Ureter (tissue), 1 donor: Measurements from ENCODE around the gene KLHL29. TPM values are rescaled to one million over a fixed set of nuclear protein-coding genes. Genes with fewer than 3 reads are reported as not detected.

ENCODE experiments used
- DNase-seq: peaks from one replicate; pipeline ENCODE4 v3.0.0-alpha.2; 2020; ENCODE audit warnings: low spot score
- total RNA-seq: library from RNA; stranded (reverse); gene quantifications from one replicate; pipeline ENCODE4 v1.2.4, GENCODE V29; 2023
- donor health status: DM: yes; HTN: yes; CAD: no.

The KLHL29 gene
- total RNA-seq, 1 donor from 2014 or later = 16.8 TPM

DNA sequence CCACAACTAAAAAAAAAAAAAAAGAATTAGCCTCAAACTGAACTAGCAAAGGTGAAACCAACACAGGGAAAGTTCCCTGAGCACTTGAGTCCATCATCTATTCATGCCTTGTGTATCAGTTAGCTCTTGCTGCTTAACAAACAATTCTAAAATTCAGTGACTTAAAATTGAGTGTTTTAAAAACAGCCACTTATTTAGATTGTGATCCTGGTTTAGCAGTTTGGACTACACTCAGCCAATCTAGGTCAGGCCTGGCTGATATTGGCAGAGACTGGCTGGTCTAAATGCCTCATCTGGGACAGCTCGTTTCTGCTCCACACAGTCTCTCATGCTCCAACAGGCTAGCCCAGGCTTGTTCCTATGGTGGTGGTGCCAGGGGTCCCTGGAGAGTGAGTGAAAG, 294.1 kb downstream of the KLHL29 start:
- no peak for DNase-seq

DNA sequence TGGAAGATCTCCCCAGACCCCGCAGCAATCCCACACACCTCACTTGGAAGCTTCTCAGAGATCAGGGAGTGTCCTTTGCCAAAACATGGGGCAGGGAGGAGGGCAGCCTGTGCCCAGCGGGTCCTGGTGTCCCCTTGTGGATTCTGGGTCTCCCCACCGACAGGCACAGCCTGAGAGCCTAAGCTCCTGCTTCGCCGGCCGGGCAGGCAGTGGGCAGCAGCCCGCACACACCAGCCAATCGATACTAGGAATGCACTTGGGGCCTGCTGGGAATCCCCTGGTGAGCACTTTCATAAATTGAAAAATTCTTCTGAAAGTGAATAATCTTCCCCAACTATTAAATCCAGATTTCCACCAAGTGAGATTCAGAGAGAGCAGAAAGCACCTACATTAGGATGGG, 296.0 kb downstream of the KLHL29 start:
- DNase-seq = no peak

DNA sequence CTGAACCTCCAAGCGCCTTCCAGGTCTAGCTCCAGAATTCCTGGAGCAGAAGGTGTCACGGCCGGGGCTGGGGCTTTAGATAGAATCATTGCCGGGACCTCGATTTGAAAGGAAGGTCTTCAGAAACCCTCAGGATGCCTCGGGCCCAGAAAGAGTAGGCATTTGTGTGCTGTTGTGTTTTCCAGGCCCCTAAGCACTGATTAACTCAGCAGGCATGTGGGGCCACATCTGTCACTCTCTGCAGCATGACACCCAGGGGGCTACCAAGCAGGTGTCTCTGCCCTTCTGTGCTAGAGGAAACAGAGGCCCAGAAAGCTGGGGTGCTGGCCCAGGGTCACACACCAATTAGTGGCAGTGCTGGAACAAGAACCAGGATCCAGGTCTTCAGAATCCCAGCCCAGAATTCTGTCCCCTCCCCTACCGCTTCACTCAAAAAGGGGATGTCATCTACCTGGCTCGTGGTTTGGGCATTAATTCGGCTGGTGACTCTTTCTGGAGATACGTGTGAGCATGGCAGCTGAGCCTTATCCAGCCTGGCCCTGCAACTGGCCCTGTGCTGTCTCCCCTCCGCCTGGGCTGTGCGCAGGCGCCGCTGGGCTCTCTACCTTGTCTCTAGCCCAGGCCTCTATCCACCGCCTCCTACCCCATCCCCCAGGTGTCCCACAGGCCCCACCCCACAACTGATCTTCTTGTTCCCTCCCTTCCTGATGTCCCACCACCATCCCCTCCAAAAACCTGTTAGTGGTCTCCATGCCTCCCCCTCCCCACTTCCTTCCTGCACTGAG, 296.6 kb downstream of the KLHL29 start:
- no peak for DNase-seq

DNA sequence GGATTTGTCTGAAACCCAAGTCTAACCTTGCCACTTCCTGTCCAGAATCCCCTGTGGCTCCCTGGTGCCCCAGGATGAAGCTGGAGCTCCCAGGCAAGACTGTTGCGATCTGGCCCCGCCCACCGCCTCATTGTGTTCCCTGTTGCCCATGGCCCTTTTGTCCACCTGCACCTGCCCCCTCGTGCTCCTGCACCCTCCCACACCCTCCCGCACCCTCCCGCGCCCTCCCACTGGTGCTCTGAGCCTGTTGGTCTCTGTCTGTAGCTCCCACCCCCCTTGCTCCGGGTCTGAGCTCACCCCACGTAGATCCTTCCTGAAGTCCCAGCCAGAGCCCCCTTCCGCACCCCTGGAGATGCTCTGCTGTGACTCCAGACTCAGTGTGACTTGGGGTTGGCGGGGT, 297.5 kb downstream of the KLHL29 start:
- no peak for DNase-seq

DNA sequence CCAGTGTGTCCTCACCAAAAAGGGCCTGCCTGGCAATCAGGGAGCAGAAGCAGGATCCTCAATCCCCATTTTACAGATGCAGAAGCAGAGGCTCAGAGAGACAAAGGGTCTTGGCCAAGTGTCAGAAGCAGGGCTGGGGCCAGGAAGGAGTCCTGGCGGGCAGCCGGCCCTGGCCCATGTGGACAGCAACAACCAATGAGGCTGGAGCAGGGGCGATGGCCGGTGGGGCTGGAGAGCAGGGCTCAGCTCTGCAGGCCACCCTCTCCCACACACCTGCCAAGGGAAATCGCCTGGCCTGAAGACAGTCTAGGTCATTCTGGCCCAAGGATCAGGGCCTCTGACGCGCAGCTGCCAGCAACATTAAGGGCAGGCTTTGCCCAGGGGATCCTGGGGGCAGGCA, 298.0 kb downstream of the KLHL29 start:
- DNase-seq = no peak

DNA sequence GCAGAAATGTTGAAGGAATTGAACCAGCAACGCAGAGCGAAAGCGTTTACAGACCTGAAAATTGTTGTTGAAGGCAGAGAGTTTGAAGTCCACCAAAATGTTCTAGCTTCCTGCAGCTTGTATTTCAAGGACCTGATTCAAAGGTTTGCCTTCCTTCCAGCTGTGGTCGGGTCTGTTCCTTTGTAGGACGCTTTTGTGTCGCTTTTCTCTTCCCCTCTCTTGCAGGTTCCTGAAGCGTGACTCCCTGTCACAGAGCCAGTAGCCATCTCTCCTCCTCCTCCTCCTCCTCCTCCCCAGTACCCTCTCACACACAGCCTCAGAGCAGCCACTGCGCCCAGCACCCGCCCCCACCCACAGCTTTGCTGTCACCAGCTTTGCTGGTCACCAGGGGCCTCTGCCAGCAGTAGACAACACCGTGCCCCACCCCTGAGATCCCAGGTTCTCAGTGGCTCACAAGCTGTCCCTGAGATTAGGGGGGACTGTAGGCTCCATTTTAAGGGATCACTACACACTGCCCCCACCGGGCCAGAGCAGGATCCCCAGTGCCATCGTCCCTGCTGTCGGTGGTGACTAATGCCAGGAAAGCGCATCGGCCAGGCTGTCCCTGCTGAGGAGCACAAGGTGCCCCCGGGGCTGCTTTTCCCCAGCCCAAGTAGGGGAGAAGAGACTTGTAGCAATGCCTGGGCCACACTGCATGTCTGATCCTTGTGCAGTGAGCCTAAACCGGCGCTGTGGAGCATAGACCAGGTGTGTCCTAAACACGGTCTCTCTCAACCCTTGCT, 299.6 kb downstream of the KLHL29 start:
- DNase-seq = no peak

DNA sequence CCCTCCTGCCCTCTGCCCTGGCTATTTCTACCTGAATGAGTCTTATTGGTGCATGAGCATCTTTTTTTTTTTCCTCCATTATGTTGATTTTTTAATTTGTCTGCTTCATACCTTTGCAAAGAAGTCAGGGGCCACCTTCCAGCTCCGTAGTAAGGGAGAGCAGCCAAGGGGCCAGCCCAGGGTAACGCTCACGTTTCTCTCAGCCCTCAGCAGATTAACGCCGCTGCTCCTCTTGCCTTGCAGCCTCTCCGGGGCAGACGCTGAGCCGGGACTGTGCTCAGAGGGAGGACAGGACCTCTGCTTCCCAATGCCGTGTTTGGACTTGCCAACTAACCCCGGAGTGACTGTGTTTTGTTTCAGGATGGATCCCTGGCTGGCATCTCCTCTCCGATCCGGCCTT, 300.2 kb downstream of the KLHL29 start:
- no peak for DNase-seq

DNA sequence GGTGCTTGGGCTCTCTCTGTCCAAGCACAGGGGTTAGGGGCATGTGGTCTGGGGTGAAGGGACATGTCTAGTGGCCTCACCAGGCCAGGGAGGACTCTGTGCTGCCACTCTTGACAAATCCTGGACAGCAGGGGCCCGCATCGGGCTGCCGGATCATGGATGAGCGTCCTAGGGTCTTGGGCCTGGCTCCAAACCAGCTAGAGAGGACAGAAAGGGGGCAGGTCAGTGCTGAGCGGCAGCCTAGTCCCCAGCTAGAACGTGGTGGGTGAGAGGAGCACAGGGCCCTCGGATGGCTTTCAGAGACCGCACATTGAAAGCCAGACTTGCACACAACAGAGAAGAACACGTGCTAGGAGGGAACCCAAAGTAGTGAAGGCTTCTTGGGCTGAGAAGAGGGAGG, 300.7 kb downstream of the KLHL29 start:
- no peak for DNase-seq

DNA sequence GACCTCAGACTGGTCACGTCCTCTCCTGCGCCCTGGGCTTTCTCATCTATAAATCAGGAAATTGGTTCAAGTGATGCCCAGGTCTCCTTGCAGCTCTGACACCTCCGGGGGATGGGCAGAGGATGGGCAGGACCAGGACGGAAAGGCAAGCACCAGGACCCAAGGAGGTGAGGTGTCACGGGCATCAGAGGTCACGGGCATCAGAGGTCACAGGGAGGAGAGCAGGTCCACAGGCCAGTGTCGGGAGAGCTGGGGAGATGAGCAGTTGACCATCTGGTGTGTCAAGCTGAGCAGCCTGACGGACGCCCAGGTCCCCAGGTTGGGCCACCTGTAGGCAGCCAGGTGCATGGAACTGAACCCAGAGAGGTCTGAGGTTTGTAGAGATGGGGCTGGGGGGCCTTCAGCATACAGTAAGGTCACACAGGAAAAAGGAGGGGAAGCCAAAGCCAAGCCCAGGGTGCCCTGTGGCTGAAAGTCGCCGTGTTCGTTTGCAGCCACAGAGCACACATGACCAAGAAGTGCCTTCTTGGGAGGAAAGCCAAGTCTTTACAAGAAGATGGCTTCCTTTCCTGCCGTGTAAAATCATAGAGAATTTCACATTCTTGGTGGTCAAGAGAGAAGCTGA, 301.5 kb downstream of the KLHL29 start:
- DNase-seq = no peak

DNA sequence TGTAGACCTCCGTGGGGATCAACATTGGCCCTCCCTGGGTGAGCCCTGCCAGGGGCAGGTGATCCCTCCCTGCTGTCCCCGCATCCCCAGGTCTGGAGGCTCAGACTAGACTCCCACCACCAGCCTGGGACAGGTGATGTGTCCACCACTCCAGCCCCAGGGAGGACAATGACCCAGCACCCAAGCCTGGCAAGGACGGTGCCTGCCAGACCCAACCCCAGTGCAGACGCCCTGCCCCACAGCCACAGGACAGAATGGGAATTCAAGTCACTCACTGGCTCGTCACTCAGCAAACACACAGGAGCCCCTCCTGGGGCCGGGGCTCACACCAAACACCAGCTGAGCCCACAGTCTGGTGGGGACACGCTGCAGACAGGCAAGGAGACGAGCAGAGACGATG, 302.2 kb downstream of the KLHL29 start:
- DNase-seq = no peak

DNA sequence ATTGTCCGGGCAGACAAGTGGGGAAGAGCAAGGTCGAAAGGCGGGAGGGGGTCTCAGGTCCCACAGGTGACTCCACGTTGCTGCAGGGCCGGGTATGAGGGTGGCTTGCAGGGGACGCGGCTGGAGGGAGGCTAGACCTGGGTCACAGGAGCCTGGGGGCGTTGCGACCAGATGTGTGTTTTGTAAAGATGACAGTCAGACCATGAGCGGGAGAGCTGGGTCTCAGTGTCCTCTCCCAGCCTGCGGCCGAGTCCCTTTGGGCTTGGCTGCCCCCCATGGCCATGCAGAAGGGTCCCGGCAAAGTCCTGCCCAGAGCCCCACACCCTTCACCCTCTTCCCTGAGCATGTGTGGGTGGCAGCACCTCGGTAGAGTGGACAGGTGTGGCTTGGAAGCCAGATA, 302.7 kb downstream of the KLHL29 start:
- DNase-seq = no peak

DNA sequence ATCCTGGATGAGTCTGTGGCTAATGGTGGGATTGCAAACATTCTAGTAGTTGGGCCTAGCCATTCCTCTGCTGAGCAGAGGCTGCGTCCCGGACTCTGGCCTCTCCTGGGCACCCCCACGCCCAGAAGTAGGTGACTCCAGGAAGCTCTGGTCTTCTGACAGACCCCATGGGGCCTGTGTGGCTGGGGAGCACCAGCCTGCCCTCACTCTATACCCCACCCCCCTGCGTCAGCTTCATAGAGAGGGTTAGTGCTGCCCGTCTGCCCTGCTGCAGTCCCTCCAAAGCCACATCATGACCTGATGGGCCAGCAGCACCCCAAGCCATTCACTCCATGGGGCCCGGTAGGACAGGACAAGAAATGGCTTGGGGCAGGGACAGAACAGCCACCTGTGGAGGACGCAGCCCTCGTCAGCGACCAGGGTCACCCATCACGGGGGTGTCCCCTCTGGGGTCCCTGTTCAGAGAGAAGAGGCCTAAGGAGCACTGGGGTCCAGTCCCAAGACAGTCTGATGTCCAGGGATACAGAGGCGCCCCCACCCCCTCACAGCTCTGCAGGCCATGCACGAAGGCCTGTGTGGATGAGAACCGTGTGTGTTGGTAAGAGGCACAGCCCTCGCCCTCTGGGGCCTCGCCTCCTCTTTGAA, 303.6 kb downstream of the KLHL29 start:
- DNase-seq = no peak

DNA sequence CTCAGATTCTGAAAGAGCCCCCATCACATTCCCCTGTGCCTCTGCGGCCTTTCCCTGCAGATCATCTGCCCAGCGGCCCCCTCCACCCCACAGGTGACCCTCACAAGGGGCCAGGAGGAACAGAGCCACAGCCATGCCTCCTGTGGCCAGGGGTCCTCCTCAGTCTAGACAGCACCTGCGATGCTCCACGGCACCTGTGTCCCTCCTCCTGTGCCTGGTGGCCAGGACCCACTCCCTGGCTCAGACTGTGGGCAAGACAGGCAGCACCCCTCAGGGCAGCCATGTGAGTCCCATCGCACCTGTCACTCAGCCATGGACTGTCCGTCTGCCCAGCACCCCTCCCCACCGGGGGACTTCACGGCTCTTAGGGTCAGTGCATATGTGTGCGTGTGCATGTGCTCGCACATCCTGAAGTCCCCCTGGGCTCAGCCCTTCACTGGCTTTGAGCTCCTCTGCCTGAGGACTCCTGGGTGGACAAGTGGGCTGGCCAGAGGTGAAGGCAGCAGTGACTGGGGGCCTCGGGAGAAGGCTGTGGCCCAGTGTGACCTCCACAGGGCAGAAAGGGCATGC, 304.2 kb downstream of the KLHL29 start:
- no peak for DNase-seq

DNA sequence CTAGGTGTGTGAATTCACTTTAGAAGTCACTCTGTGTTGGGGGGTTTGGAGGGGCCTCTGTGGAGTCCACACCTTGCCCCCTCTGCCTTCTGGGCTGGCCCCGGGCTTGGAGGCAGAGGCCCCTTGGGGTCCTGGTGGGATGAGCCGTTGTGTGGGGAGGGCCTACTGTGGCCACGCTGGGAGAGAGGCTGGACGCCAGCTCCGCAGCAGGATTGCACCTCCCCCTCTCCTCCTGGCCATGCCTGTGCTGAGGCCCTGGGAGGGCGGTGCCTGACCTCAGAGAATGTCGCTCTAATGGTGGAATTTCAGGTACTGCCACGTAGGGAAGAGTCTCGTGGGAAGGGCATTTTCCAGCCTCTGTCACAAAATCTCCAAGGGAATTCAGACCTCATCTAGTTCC, 304.9 kb downstream of the KLHL29 start:
- DNase-seq = no peak

DNA sequence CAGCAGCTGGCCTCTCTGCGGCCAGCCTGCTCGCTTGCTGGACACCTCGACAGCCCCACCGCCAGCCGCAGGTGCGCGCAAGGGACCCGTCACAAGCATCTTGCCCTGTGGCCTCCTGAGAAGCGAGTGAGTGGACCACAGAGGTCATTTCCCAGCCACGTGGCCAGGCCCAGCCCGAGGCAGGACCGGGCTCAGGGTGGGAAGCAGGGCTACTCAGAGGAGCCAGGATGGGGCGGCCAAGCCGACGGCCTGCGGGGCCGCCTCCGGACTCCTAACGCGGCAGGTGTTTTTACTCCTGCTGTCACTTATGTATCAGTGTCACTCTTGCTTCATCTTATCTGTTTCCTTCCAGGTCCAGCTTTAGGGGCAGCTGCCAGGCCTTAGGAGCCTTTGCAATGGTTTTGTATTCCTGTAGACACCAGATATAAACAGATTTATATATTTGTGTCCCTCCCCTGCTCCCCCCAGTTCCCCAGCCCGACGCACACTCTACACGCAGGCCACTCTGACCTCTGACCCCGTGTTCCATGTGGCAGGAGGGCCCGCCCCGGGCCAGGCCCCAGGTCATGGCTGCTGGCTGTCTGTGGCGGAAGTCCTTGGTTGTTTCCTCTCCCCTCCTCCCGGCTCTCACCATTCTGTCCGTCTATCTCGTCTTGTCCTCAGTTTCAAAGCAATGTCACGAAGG, 305.6 kb downstream of the KLHL29 start:
- no peak for DNase-seq

DNA sequence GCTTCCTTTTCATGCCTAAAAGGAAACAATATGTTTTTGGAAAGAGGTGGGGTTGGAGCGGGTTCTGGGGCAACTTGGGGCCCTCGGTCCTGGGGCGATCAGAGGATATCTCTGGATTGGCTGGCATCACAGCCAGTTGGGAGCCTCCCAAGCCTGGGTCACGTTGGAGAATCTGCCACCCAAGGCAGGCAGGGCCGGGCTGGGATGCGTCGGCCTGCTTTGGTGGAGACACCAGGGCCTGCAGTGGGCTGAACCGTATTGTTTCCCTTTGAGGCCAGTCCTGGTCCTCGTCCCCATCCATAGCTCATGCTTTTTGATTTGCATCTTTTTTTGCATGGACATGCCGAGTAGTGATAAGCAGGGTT, 306.1 kb downstream of the KLHL29 start:
- DNase-seq = no peak

DNA sequence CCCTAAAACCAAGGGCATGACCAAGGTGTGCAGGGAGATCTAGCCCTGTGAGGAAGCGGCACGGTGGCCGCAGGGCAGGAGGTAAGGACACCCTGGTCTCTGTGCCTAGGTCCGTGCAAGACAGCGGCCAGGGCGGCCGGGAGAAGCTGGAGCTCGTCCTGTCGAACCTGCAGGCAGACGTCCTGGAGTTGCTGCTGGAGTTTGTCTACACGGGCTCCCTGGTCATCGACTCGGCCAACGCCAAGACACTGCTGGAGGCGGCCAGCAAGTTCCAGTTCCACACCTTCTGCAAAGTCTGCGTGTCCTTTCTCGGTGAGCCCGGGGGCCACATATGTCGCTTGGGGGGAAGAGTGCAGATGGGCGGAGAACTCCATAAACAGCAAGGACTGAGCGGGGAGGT, 306.6 kb downstream of the KLHL29 start:
- no peak for DNase-seq

DNA sequence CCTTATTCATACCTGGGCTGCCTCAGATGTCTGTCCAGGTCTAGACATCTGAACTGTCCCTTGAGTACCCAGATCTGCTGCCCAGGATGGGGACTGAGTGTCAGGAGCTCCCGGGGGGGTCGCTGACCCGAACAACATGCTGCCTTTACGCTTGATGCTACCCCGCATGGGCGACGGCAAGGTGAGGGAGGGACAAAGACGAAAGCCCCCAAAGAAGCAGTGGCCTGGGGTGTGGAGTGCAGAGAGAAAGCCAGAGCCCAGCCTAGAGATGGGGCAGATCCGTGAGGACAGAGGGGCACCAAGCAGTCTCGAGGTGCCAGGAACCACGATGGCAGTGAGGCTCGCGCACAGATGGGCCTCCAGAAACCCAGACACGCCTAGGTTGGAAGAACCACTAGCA, 307.3 kb downstream of the KLHL29 start:
- DNase-seq = no peak

DNA sequence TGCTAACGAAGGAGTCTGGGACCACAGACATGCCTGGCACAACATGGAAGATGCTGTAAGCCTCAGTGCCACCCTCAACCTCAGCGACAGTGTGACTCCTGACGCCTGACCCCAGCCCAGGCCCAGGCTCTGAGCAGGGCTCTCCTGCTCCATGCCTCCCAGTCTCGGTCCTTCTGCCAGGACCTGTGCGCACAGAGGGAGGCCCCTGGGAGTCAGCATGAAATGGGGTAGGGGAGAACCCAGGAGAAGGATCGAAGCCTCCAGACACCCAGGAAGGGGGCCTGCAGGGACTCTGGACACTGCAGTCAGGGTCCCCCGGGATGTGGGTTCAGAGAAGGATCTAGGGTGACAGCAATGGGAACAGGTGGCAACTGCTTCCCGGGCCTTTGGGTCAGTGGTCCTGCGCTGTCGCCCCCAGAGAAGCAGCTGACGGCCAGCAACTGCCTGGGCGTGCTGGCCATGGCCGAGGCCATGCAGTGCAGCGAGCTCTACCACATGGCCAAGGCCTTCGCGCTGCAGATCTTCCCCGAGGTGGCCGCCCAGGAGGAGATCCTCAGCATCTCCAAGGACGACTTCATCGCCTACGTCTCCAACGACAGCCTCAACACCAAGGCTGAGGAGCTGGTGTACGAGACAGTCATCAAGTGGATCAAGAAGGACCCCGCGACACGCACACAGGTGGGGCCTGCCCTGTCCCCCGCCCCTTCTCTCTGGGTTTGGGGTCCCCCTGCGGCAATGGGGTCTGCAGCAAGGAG, 308.0 kb downstream of the KLHL29 start:
- no peak for DNase-seq

DNA sequence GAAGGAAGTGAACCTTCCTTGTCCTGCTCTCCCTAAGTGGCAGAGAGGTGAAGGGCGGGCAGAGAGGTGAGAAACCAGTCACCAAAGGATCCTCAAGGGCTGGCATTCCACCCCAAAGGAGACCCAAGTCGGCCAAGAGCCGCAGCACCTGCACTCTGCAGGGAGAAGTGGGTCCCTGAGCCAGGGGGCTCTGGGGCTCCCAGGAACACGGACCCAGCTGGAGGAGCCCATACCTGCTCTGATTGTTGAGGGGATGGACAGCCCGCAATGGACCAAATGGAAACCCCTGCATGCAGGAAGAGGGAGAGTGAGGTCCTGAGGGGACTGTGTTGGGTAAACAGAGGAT, 308.6 kb downstream of the KLHL29 start:
- no peak for DNase-seq
